Activated naive CD8-positive, alpha-beta T cell treated with anti-CD3 and anti-CD28 coated beads, Interleukin-2, amount 50 U/mL, for 16 hours (primary cell): ENCODE data around the gene HLA-E.

Source experiments
- DNase-seq: peaks from one replicate; pipeline ENCODE4 v3.0.0-alpha.2; 2020; ENCODE audit warnings: low read depth, low spot score

The HLA-E gene

DNA sequence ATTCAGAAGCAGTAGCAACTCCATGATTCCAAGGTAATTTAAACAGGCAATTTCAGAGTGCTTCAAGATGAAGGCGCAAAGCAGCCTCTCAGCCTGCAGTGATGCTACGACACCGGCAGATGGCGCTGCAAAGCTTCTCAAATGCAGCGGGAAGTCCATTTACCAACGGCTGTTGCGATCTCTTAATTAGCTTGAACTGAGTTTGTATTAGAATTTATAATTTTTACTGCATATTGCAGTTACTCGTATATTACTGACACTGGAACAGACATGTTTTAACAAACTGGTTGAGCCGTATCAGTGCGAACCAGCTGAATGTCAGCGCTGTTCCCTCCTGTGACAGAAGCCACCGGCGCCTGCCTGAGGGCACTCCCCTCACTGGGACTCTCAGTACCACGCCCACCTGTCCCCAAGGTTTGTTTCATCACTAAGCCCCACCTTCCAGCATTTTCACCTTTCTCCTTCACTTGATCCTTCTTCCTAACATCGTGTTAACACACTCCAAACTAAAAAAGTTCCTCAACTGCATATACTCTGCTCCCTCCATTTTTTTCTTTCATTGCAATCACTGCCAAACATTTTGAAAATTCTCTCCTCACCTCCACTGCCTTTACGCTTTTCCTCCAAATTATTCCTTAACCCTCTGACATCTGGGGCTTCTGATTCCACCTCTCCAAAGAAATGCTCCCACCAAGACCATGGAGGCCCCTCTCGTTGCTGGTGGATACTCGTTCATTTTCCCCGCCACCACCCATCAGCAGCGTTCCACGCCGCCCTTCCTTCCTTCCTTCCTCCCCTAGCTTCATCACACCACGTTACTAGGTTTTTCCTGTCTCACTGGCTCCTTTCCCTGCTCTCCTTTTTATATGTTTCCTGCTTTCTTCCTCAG, 52.5 kb downstream of the HLA-E start:
- DNase-seq = peak; percentile 59

DNA sequence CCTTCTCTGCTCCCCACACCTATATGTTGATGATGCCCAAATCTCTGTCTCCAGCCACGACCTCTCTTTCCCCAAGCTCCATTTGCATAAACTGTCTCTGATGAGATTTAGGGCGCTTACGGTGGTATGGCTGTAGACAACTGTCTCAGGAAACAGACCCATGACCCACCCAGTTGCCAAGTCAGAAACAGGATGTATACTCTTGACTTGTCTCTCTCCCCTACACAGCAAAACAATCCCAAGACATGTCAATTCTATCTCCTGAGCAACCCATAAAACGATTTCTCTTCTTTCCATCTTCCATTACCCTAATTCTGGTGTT, 53.1 kb downstream of the HLA-E start:
- no peak for DNase-seq

DNA sequence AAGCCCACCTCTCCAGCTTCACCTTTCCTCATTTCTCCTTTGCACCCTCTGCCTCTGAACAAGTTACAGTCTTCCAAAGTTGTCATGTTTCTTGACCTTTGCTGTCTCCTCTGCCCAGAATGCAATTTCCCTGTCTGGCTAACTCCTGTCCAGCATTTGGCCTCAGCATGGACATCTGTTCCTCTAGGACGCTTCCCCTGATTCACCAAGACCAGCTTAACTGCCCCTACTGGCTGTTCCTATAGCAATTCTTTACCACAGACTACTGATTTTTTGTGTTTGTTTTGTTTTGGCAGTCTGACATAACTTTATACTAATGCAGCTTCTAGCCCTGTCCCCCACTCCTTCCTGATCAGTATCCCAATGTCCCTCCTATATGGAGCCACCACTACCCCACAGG, 53.6 kb downstream of the HLA-E start:
- DNase-seq = no peak
